GM12875 (cell line): Measurements from ENCODE around the gene CSRP1.

Experiments
- H3K4me3 ChIP-seq: one replicate; pipeline ENCODE4 v1.5.1; 2011; ENCODE audit warnings: low read depth, low read length, control low read depth
- TF ChIP-seq, protein P1 (sequence below): IDR thresholded peaks from 2 replicates; pipeline ENCODE4 v1.5.1; 2011; ENCODE audit warnings: low read depth, mild to moderate bottlenecking, control low read depth, inconsistent platforms, low read length, moderate library complexity, borderline replicate concordance; ENCODE audit not compliant: insufficient read depth

The CSRP1 gene

DNA sequence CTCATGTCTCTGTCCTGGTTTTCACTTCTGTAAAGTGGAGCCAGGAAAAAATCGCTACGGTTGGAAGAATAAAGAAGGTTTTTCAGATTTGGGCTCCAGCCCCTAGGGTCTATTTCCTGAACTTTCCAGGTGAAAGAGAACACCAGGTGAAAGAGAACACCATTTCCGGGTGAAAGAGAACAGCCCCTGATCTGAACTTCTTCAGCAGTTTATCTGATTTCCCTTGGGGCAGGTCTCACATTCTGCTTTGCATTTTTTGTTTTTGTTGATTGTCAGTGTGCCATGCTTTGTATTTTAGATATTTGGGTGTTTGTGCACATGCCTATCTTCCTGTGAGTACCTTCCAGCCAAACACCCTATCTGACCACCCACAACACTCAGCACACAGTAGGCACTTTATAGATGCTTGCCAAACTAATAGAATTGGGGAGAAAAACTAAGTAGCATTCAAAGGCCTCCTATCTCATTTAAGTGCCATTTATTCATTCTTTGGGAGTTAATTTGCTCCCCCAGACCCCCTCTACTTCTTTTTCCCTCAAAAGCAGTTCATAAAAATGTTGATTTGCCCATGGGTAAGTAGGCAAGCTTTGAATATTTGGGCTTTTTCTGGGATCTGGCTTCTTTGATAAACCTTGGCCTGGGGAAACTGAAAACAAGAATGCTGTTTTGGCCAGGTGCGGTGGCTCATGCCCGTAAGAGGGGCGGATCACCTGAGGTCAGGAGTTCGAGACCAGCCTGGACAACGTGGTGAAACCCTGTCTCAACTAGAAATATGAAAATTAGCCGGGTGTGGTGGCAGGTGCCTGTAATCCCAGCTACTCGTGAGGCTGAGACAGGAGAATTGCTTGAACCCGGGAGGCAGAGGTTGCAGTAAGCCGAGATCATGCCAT lies 34.2 kb upstream of the CSRP1 start:
- TF ChIP-seq, protein P1, sequence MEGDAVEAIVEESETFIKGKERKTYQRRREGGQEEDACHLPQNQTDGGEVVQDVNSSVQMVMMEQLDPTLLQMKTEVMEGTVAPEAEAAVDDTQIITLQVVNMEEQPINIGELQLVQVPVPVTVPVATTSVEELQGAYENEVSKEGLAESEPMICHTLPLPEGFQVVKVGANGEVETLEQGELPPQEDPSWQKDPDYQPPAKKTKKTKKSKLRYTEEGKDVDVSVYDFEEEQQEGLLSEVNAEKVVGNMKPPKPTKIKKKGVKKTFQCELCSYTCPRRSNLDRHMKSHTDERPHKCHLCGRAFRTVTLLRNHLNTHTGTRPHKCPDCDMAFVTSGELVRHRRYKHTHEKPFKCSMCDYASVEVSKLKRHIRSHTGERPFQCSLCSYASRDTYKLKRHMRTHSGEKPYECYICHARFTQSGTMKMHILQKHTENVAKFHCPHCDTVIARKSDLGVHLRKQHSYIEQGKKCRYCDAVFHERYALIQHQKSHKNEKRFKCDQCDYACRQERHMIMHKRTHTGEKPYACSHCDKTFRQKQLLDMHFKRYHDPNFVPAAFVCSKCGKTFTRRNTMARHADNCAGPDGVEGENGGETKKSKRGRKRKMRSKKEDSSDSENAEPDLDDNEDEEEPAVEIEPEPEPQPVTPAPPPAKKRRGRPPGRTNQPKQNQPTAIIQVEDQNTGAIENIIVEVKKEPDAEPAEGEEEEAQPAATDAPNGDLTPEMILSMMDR, result no peak
- H3K4me3 ChIP-seq, result no peak overlapping the region

DNA sequence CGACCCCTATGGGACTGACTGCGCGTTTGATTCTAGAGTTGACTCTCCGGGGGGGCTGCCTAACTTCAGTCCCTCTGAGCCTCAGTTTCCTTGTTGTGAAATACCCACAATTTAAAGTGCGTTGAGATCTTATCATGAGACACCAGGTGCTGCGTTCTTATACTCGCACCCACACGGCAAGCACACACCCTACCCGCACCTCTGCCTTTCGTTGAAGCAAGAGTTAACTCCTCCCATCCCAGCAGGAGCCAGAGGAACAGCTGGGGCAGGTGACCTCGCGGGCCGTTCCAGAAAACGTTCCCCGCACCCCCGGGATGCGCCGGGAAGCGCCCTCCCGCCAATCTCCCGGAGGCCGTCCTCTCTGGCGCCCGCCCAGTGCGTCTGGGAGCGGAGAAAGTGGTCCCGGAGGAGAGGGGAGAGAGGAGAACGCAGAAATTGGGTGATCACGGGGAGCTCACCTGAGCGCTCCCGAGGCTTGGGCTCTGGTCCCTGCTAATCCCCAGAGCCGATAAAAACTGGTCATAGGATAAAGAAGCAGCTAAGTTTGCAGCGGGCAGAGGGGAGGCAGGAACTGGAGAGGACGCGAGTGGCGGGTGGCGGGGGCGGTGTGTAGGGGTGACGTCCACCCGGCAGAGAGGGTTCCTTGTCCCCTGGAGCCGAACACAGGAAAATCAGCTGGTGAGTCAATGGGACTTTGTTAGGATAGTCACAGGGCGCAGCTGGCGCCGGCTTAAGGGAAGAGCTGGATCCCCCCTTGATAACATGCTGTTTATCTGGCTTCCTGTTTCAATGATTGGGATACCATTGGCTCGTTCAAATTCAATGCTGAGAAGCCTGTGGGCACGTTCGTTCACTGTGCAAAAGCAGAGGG lies 32.9 kb upstream of the CSRP1 start:
- TF ChIP-seq, protein P1, result no peak
- no peak overlapping the region for H3K4me3 ChIP-seq

DNA sequence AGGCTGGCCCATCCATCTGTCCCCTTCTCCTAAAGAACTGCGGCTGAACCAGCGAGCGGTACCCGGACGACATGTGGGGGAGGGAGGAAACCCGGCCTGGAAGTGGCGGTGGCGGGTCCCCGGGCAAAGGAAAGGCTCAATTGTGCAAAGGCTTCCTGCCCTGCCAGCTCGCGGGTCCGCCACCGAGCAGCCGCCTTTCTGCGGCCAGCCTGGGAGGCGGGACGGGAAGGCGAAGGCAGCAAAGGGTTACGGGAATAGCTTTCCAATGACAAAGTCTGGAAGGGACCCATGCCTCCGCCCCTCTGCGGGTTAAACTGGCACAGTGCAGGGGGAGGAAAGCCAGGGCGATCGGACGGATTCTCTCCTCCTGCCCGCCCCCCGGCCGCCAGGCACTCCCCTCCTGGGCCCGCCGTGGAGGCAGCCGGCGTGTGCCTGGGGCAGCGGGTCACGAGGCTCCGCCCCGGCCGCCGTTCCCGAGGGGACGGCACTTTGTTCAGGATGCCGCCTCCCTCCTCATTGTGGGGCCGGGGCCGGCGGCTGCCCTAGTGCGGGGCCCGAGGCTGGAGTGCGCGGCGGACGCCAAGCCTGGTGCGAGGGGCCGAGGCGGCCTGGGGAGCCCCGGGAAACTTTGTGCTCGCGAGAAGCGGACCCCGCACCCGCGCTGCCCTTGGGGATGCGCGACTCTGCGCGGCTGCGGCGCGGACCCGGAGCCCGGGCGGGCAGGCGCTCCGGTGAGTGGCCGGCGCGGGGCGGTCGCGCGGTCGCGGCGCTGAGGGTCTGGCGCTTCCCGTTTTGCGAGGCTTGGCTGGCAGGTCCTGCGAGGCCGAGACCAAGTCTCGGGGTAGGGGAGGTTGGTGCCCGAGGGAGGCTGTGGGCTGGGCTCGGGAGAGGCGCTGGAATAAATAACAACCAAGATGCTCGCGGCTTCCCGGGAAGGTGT lies 32.0 kb upstream of the CSRP1 start, which contains the start of gene NAV1:
TSS of gene NAV1 (plus strand) at position 516 of the 940 bp plus-strand sequence. CDS start 83,758 bp downstream, outside the sequence.
- TF ChIP-seq, protein P1, result no peak
- no peak within 1 kb of the TSS for H3K4me3 ChIP-seq

DNA sequence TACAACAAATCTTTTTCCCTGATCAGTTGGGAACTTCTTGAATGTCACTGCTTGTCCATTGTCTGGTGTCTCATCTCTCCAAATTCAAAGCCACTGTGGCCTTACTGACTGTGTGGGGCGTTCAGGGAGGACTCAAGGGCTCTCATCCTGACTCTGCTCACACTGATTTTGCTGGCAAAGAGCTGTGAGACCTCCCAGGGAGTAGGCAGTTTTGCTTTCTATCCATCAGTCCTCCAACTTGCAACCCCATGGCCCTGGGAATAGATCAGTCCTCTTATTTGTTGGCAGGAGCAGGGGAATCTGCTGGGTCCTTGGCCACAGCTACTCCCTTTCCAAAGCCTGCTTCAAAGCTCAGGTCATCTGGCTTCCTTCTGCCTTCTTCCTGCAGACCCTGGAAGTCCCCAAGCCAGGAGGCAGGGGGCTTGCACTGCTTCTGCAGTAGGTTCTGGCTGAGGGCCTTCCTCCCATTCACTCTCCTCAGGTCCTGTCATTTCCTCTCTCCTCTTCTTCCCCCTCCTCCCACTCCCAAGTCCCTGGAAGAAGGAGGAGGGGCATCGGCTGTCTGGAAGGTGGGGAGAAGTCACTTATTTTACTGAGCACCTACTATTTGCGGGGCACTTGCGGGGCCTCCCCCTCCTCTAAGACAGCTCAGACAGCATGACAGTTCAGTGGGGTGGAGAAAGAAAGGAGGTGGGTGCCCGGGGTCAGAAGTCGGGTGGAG lies 31.1 kb upstream of the CSRP1 start:
- TF ChIP-seq, protein P1, result no peak
- no peak overlapping the region for H3K4me3 ChIP-seq

DNA sequence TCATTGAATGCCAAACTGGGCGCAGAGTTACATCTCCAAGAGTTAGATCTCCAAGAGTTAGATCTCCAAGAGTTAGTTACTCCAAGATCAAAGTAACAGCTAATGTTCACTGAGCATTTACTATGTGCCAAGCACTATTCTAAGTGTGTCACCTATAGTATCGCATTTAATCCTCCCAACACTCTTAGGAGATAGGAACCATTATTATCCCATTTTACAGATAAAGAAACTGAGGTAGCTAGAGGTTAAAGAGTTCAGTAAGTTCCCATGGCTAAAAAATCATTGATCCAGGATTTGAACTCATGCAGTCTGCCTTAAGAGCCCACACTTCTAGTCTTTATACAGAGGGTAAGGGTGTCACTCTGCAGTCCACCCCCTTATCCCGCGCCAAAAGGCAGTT lies 30.5 kb upstream of the CSRP1 start:
- no peak overlapping the region for H3K4me3 ChIP-seq
- TF ChIP-seq, protein P1, result no peak

DNA sequence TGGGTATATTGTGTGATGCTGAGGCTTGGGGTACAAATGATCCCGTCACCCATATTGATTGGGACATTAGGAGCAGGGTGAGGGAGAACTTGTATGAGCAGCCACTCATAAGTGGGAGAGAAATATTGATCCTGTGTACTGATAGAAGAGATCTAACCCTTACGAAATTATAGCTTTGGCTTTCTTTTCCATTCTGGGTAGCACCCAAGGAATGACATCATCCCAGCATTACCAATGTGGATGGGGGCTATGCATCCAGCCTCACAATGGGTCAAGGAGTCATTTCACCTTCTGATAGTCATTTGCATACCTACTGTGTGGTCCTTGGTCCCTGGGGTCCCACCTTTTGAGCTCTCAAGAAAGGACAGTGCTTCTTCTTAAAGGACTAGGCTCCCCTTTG lies 30.1 kb upstream of the CSRP1 start:
- no peak overlapping the region for H3K4me3 ChIP-seq
- TF ChIP-seq, protein P1, result no peak
